ENCODE measurements around the gene MRPL42. TPM values are rescaled to one million over a fixed set of nuclear protein-coding genes. Genes with fewer than 3 reads are reported as not detected.

MRPL42 gene
- total RNA-seq, 1 donor from 2014 or later: 44.6 TPM

DNA sequence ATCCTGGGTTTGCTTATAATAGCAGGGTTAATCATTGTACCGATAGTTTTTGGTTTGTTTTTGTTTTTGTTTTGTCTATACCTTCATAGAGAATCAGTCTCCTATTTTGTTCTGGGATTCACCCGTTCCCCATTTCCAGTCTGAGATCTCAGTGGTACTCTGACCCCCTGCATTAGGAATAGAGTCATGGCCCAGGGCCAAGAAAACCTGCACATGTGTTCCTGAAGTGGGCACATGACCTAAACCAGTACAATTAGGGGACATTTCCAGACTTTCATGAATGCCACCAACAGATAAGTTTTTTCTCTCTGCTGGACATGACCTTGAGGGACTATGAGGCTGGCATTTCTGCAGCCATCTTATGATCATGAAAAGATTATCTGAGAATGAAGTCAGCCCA, 52.5 kb downstream of the MRPL42 start:
- POLR2A ChIA-PET: no interaction called here
- ATAC-seq (ENCODE audit: low read depth): no peak
- no peak overlapping the region for H3K27ac Mint-ChIP-seq

DNA sequence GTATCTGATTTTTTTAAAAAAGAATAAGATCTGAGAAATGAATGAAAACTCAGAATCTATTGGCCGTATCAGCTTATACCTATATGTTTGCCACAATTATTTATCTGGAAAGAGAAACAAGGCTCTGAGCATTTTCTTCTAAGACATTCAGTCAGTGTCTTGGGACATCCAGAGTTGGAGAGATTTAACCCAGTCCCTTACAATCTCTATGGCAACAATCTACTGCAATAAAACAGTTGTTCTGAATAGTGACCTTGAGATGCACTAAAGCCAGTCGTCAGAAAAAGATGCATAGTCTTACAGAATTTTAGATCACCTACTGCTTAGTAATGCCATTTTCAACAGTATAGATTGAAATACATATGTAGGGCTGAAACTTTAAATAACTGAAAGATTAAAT, 53.1 kb downstream of the MRPL42 start:
- no peak for ATAC-seq (ENCODE audit: low read depth)
- ChIA-PET CTCF (no interaction called here), POLR2A (no interaction called here)
- Mint-ChIP-seq H3K4me1 (no peaks in the 10 kb centered on the region), H3K9me3 (no peaks in the 10 kb centered on the region), H3K27ac (no peak overlapping the region), H3K36me3 (ENCODE audit: low read depth) (no peaks in the 10 kb centered on the region), H3K27me3 (peaks cover 16% of the 10 kb centered on the region), H3K4me3 (no peak overlapping the region)
- TF ChIP-seq, protein P1, sequence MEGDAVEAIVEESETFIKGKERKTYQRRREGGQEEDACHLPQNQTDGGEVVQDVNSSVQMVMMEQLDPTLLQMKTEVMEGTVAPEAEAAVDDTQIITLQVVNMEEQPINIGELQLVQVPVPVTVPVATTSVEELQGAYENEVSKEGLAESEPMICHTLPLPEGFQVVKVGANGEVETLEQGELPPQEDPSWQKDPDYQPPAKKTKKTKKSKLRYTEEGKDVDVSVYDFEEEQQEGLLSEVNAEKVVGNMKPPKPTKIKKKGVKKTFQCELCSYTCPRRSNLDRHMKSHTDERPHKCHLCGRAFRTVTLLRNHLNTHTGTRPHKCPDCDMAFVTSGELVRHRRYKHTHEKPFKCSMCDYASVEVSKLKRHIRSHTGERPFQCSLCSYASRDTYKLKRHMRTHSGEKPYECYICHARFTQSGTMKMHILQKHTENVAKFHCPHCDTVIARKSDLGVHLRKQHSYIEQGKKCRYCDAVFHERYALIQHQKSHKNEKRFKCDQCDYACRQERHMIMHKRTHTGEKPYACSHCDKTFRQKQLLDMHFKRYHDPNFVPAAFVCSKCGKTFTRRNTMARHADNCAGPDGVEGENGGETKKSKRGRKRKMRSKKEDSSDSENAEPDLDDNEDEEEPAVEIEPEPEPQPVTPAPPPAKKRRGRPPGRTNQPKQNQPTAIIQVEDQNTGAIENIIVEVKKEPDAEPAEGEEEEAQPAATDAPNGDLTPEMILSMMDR (IDR thresholded peaks at IDR 0.05): no peak
- DNase-seq: no peak
- intact Hi-C loops (cut with micrococcal nuclease): no loop called here

More for the DNA sequence above, 52.5 kb downstream of the MRPL42 start:
- DNase-seq: no peak
- Mint-ChIP-seq H3K36me3 (ENCODE audit: low read depth) (no peaks in the 10 kb centered on the region), H3K27me3 (peaks cover 15% of the 10 kb centered on the region), H3K4me3 (no peak overlapping the region), H3K9me3 (no peaks in the 10 kb centered on the region), H3K4me1 (no peaks in the 10 kb centered on the region)
- CTCF ChIA-PET: no interaction called here
- intact Hi-C loops (cut with micrococcal nuclease): no loop called here
- TF ChIP-seq, protein P1 (IDR thresholded peaks at IDR 0.05): no peak

DNA sequence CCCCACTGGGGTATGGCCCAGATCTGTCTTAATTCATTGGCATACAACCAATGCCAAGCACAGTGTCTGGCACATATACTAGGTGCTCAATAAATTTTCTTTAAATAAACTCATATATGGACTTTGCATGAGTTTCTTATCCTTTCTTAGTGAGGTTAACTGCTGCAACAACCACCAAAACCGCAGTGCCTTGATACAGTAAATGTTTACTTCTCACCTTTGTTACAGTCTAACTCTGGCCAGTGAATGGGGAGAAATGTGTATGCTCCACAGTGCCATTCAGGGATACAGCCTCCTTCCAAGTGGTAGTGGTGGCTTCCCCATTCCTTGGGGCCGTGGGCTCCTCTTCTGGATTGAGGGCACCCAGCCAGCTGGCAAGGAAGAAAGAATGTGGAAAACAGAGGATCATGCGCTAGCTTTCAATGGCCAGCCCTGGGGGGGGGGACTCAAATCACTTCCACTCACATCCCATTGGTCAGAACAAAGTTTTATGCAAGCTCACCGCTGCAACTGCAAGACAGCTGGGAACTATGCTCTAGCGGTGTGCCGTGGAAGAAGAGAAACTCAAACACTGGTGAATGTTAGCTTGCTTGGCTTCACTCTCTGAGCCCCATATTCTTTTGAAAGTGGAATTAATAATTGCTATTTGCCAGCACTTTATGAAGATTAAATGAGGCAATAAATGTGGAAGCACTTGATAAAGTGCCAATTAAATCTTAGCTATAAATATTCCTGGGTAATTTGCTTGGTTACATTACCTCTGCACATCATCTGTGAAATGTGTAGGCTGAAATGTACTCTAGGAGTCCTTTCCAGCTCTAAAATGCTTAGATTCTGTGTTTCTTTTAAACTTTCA, 54.1 kb downstream of the MRPL42 start:
- Mint-ChIP-seq H3K4me3 (no peak overlapping the region), H3K4me1 (no peaks in the 10 kb centered on the region), H3K27me3 (peaks cover 20% of the 10 kb centered on the region), H3K36me3 (ENCODE audit: low read depth) (no peaks in the 10 kb centered on the region), H3K9me3 (no peaks in the 10 kb centered on the region), H3K27ac (no peak overlapping the region)
- TF ChIP-seq, protein P1 (IDR thresholded peaks at IDR 0.05): no peak
- CTCF ChIA-PET: interaction anchor here (1.8 kb wide), 1 partner anchor 580 kb away, joined by 7 read pairs; no protein-coding TSS in a partner anchor
- intact Hi-C loops (cut with micrococcal nuclease): no loop called here
- ATAC-seq (ENCODE audit: low read depth) (no peak), DNase-seq (no peak)
- POLR2A ChIA-PET: no interaction called here

DNA sequence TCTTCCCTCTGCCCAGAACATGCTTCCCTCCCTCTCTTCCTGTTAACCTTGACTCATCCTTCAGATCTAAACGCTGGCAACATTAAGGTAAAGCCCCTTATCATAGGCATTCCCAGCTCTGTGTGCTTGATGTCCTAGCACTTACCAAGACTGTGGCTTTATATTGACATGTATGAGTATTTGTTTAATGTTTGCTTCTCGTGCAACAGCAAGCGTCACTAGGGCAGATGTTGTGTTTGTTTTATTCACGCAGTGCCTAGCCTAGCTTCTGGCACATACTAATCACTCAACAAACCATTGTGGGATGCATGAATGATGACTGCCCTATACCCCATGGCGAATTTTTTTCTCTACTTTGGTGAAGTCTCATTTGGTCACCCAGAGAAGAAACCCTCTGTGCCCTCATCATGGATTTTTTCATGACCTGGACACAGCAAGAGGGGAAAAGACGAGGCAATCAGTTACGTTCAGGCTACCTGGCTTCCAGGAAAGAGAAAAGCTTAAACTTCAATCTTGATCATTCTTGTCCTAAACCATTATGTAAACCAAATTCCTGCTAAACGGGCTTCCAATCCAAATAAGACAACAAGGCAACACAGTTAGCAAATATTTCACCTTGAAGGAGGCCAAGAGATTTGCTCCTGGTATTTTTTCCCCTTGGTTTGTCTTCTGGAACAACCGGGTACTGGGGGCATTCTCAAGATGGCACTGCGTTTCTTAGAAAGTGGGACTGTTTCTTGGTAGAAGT, 57.2 kb downstream of the MRPL42 start:
- Mint-ChIP-seq H3K9me3 (no peaks in the 10 kb centered on the region), H3K4me1 (no peaks in the 10 kb centered on the region), H3K36me3 (ENCODE audit: low read depth) (no peaks in the 10 kb centered on the region), H3K27me3 (peaks cover 21% of the 10 kb centered on the region), H3K27ac (no peak overlapping the region), H3K4me3 (no peak overlapping the region)
- TF ChIP-seq, protein P1 (IDR thresholded peaks at IDR 0.05): no peak
- intact Hi-C loops (cut with micrococcal nuclease): no loop called here
- ChIA-PET POLR2A (no interaction called here), CTCF (no interaction called here)
- DNase-seq (no peak), ATAC-seq (ENCODE audit: low read depth) (no peak)

DNA sequence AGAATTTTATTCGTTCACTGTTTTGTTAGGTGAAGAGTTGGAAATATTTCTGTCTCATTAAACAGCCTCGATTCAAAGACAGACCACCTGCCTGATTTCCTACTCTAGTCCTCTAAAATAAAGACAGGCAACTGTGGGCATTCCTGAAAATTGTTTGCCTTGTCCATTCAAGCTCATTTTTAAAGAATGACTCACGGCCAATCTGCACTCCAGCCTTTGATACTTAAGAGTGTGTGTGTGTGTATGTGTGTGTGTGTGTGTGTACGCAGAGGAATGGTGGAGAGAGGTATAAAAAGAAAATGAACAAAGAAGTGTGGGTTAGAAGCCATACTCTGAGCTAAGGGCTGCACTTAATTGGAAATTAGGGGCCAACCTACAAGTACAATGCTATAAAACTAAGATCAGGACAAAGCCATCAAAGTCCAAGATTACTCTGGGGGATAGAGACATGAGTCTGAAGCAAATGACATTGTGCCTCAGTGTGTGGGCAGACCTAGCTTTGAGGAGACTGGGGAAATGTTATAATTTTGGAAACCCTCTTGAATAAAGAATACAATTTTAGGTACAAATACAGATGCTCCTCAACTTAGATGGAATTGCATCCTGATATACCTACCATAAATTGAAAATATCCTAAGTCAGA, 59.6 kb downstream of the MRPL42 start:
- TF ChIP-seq, protein P1 (IDR thresholded peaks at IDR 0.05): no peak
- CTCF ChIA-PET: interaction anchor here (1.5 kb wide), 1 partner anchor 42 kb away, joined by 3 read pairs; no protein-coding TSS in a partner anchor

More for the DNA sequence above, 59.6 kb downstream of the MRPL42 start:
- ATAC-seq (ENCODE audit: low read depth) (no peak), DNase-seq (no peak)
- Mint-ChIP-seq H3K4me1 (peaks cover 2% of the 10 kb centered on the region), H3K27me3 (peaks cover 18% of the 10 kb centered on the region), H3K36me3 (ENCODE audit: low read depth) (no peaks in the 10 kb centered on the region), H3K9me3 (no peaks in the 10 kb centered on the region), H3K27ac (no peak overlapping the region), H3K4me3 (no peak overlapping the region)
- intact Hi-C loops (cut with micrococcal nuclease): no loop called here
- POLR2A ChIA-PET: no interaction called here
